Muscle of leg (tissue), 9 donors: ENCODE measurements around the gene SGSH. TPM values are rescaled to one million over a fixed set of nuclear protein-coding genes. Genes with fewer than 3 reads are reported as not detected.

Experiments
- polyA plus RNA-seq, 8 donors: library from polyadenylated mRNA; unstranded; fragments of 120-200 nt; gene quantifications; one replicate each; pipeline versions ENCODE4 v1.2.1 to v1.2.3, GENCODE V29; 2013; ENCODE audit warnings: inconsistent platforms in 1 of 8, low replicate concordance in 1 of 8; ENCODE audit not compliant: insufficient read length in 8 of 8, insufficient read depth in 1 of 8
- total RNA-seq: library from RNA; stranded (reverse); fragments of 120-200 nt; gene quantifications from one replicate; pipeline ENCODE4 v1.2.4, GENCODE V29; 2013

The SGSH gene
- total and polyA plus RNA-seq, 9 donors: 9.6 to 24.9 (median 20.2) TPM

Other genes starting within 250 kb of the SGSH start
- gene TBC1D16, start 184.5 kb downstream of the SGSH start, total RNA-seq: 22.6 TPM
- gene TBC1D16, start 184.5 kb downstream of the SGSH start, polyA plus RNA-seq: 10 to 100 TPM; 24.3 to 43.8 (median 35.4) TPM
- gene CCDC40, start 183.7 kb downstream of the SGSH start, total RNA-seq: 4.7 TPM
- gene CCDC40, start 183.7 kb downstream of the SGSH start, polyA plus RNA-seq: 1 to 10 TPM; 3.2 to 7.1 (median 4.3) TPM
- 14.4 TPM for gene GAA, start 118.8 kb downstream of the SGSH start, total RNA-seq
- gene GAA, start 118.8 kb downstream of the SGSH start, polyA plus RNA-seq: 10 to 100 TPM; 20.2 to 37.1 (median 30.7) TPM
- gene EIF4A3, start 73.2 kb downstream of the SGSH start, total RNA-seq: 81.9 TPM
- 10 to 100 TPM; 65.5 to 93.4 (median 78.6) TPM for gene EIF4A3, start 73.2 kb downstream of the SGSH start, polyA plus RNA-seq
- 0.27 TPM for gene CARD14, start 50.3 kb downstream of the SGSH start, total RNA-seq
- gene CARD14, start 50.3 kb downstream of the SGSH start, polyA plus RNA-seq: 1 to 10 TPM in 1 of 8 donors, under 1 TPM in 7; 0.28 to 1.5 (median 0.57) TPM
- gene SLC26A11, start 94 bp upstream of the SGSH start, total RNA-seq: 7.1 TPM
- 10 to 100 TPM in 3 of 8 donors, 1 to 10 TPM in 5; 8.2 to 15.2 (median 9.4) TPM for gene SLC26A11, start 94 bp upstream of the SGSH start, polyA plus RNA-seq
- gene RNF213, start 40.5 kb upstream of the SGSH start, total RNA-seq: 37.0 TPM
- 10 to 100 TPM; 23.0 to 43.0 (median 31.8) TPM for gene RNF213, start 40.5 kb upstream of the SGSH start, polyA plus RNA-seq
- 11.3 TPM for gene ENDOV, start 194.8 kb upstream of the SGSH start, total RNA-seq
- 10 to 100 TPM; 14.7 to 23.8 (median 20.1) TPM for gene ENDOV, start 194.8 kb upstream of the SGSH start, polyA plus RNA-seq